ENCODE results near the gene PRKAG1.

DNA sequence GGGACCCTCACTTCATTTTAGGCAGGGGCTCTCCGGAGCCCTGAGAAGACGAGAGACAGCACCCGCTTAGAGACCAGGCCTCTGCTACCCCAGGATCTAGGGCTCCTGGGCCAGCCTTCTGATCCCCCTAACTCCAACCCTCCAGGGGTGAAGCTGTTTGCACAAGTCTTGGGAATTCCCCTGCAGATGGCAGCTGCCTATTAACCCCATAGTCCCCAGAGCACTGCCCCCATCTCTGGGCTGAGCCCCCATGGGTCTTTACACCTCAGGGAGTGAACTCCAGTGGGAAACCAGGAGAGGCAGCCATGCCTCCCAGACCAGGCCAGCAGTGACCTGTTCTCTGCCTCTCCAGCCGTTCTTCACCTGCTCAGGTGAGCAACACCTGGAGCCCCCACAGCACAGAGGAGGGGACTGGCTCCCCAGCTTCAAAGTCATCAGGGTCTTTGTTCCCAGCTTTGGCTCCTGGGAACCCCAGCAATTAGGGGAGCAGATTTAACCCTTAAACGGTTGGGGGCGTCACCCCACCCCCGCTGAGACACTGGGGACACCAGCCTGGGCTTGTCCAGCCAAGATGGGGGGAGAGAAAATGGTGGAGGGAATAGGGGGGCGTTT lies 49.3 kb downstream of the PRKAG1 start:
- TF ChIP-seq, protein P1, sequence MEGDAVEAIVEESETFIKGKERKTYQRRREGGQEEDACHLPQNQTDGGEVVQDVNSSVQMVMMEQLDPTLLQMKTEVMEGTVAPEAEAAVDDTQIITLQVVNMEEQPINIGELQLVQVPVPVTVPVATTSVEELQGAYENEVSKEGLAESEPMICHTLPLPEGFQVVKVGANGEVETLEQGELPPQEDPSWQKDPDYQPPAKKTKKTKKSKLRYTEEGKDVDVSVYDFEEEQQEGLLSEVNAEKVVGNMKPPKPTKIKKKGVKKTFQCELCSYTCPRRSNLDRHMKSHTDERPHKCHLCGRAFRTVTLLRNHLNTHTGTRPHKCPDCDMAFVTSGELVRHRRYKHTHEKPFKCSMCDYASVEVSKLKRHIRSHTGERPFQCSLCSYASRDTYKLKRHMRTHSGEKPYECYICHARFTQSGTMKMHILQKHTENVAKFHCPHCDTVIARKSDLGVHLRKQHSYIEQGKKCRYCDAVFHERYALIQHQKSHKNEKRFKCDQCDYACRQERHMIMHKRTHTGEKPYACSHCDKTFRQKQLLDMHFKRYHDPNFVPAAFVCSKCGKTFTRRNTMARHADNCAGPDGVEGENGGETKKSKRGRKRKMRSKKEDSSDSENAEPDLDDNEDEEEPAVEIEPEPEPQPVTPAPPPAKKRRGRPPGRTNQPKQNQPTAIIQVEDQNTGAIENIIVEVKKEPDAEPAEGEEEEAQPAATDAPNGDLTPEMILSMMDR (conservative IDR thresholded peaks at IDR 0.05; ENCODE audit: low read depth, low read length) = no peak
- no peak for TF ChIP-seq EZH2 (IDR thresholded peaks at IDR 0.05; ENCODE audit: borderline replicate concordance, low read depth, low read length, poor library complexity, severe bottlenecking)

All from A673 (cell line).